AG10803 (cell line): Measurements from ENCODE around the gene S100A13.
A peak's percentile ranks its signal among the peaks of the same experiment; 100 is the strongest.

Source experiments
- DNase-seq: peaks from one replicate; pipeline ENCODE4 v3.0.0; 2010; ENCODE audit warnings: low read depth
- H3K4me3 ChIP-seq: 2 replicates; pipeline ENCODE4 v1.5.1; 2011; ENCODE audit warnings: mild to moderate bottlenecking, low read length, control low read depth
- TF ChIP-seq, protein P1 (sequence below): conservative IDR thresholded peaks from 2 replicates; pipeline ENCODE4 v1.5.1; 2011; ENCODE audit warnings: mild to moderate bottlenecking, low read length, control low read depth, inconsistent platforms

S100A13 gene

GRCh38 chr1:153624965-153625611, 2.2 kb downstream of the S100A13 start:
- no peak overlapping the region for H3K4me3 ChIP-seq
- no peak for DNase-seq
- TF ChIP-seq, protein P1, sequence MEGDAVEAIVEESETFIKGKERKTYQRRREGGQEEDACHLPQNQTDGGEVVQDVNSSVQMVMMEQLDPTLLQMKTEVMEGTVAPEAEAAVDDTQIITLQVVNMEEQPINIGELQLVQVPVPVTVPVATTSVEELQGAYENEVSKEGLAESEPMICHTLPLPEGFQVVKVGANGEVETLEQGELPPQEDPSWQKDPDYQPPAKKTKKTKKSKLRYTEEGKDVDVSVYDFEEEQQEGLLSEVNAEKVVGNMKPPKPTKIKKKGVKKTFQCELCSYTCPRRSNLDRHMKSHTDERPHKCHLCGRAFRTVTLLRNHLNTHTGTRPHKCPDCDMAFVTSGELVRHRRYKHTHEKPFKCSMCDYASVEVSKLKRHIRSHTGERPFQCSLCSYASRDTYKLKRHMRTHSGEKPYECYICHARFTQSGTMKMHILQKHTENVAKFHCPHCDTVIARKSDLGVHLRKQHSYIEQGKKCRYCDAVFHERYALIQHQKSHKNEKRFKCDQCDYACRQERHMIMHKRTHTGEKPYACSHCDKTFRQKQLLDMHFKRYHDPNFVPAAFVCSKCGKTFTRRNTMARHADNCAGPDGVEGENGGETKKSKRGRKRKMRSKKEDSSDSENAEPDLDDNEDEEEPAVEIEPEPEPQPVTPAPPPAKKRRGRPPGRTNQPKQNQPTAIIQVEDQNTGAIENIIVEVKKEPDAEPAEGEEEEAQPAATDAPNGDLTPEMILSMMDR = no peak

GRCh38 chr1:153623101-153623500, 4.2 kb downstream of the S100A13 start:
- TF ChIP-seq, protein P1 = no peak
- H3K4me3 ChIP-seq = no peak overlapping the region
- DNase-seq = no peak

DNA sequence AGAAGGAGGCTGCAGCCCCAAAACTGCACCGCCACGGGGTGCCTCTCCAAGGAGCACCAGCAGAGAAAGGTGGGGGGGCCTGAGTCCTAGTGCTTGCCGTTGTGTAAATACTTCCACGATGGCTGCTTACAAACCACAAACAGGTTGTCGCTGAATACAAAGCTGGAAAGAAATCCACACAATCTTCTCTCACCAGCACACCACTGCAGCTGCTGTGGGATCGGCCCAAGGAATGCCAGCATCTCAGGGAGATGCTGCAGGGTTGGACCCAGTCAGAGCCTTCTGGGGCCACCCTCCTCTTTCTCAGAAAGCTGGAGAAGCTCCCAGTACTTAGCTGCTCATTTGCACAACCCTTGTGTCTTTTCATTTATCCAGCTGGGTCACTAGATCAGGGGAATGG, 8.1 kb downstream of the S100A13 start:
- no peak overlapping the region for H3K4me3 ChIP-seq
- DNase-seq = no peak
- TF ChIP-seq, protein P1 = no peak

DNA sequence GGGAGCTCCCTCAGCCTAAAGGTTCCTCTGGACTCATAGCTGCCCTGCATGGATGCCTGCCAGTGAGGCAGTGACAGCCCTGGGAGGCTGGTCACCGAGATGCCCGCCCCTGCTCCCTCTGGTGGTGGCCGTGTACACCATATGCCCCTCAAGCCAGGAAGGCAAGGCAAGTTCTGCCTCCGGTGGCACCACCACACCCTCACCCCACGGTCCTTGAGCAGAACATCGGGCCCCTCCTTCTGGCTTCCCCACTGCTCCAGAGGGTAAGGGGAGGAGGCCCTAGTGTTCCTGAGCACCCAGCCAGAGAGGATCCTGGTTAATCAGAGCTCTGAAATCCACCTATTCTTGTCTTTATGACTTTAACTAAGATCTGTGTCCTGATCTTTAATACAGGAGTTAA, 9.6 kb downstream of the S100A13 start:
- TF ChIP-seq, protein P1 = peak; percentile 61
- DNase-seq = peak; percentile 57

GRCh38 chr1:153616917-153617311, 10.4 kb downstream of the S100A13 start:
- TF ChIP-seq, protein P1 = no peak
- no peak for DNase-seq
- H3K4me3 ChIP-seq = no peak overlapping the region

More for the DNA sequence above, 9.6 kb downstream of the S100A13 start:
- H3K4me3 ChIP-seq = no peak overlapping the region

GRCh38 chr1:153616144-153616916, 11.0 kb downstream of the S100A13 start, which contains the start of gene S100A14:
TSS of gene S100A14 (minus strand) at chr1:153616325. CDS start at chr1:153615858, 467 bp downstream.
- no peak for DNase-seq
- H3K4me3 ChIP-seq = no peak within 1 kb of the TSS
- TF ChIP-seq, protein P1 = no peak

GRCh38 chr1:153615406-153615805, 11.9 kb downstream of the S100A13 start:
- no peak for DNase-seq
- no peak overlapping the region for H3K4me3 ChIP-seq
- TF ChIP-seq, protein P1 = no peak
